ENCODE results near the gene ATF3.
"Not testable (repeated sequence)": the region's sequence is repeated elsewhere in the genome, so short reads cannot be mapped to it uniquely, and the experiment has no call there.

Gene ATF3

DNA sequence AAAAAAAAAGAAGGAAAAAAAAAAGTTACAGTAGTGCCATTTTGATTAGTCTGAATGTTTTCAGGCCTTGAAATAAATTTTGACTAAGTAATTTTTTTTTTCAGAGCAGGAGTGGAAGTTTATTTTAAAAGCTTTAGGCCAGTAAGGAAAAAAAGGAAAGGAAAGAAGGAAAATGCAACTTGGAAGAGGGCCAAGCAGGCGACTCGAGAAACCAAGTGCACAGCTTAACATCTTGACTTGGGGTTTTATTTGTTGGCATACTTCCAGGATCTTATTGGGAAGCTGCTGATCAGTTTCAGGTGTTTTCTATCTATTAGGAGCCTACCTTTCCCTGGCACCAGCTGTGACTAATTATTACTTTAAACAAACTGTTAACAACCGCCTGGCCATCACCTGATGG is 41.7 kb downstream of the ATF3 start:
- H3K27me3 ChIP-seq (ENCODE audit: control insufficient read depth, insufficient read depth, low read length): no peaks in the 10 kb centered on the region
- H3K9me3 ChIP-seq (ENCODE audit: control insufficient read depth, low read depth, low read length): no peaks in the 10 kb centered on the region
- H3K9ac ChIP-seq (ENCODE audit: low read length): no peak overlapping the region
- H3K27ac ChIP-seq (ENCODE audit: low read length): no peak overlapping the region
- H3K4me1 ChIP-seq (ENCODE audit: control insufficient read depth, low read depth, low read length): no peaks in the 10 kb centered on the region
- no peak overlapping the region for H3K4me3 ChIP-seq (ENCODE audit: low read length)
- no peaks in the 10 kb centered on the region for H3K36me3 ChIP-seq (ENCODE audit: control insufficient read depth, low read depth, low read length)

DNA sequence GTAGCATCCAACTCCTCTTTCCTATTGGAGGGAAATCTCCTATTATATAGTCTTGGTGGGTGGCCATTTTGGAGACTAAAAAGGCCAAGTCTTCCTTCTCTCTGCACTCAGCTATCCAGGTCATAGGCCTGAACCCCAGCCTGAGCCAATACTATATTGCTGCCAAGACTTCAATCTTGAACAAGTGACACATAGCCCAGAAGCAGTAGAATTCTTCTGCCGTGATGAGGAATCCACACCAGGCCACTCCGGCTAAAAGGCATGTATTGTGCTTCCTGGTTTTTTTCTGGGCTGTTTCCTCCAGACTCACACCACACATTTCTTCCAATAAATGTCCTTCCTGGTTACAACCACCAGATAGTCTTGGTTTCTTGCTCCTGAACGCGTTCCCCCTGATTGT is 43.0 kb downstream of the ATF3 start:
- Histone ChIP-seq H3K4me1 (ENCODE audit: control insufficient read depth, low read depth, low read length) (no peaks in the 10 kb centered on the region), H3K27ac (ENCODE audit: low read length) (no peak overlapping the region), H3K9ac (ENCODE audit: low read length) (no peak overlapping the region), H3K27me3 (ENCODE audit: control insufficient read depth, insufficient read depth, low read length) (no peaks in the 10 kb centered on the region), H3K36me3 (ENCODE audit: control insufficient read depth, low read depth, low read length) (no peaks in the 10 kb centered on the region), H3K4me3 (ENCODE audit: low read length) (no peak overlapping the region), H3K9me3 (ENCODE audit: control insufficient read depth, low read depth, low read length) (no peaks in the 10 kb centered on the region)

DNA sequence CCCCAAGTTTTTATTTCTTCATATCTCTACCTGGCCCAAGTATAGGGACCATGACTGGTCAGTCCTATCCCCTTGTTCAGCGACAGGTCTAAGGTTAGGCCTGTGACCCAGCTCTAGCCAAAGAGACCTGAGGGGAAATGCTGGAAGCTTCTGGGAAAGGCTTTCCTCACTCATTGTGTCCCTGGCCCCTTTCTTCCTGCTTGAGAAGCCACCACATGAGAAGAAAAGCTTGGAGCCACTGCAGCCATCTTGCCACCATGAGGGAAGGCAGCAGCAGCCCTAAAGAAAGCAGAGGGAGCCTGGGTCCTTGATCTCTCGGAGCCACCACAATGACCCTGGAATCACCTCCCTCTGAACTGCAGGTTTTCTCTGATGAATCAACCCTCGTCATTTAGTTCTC is 43.4 kb downstream of the ATF3 start:
- H3K36me3 ChIP-seq (ENCODE audit: control insufficient read depth, low read depth, low read length): no peaks in the 10 kb centered on the region
- no peaks in the 10 kb centered on the region for H3K27me3 ChIP-seq (ENCODE audit: control insufficient read depth, insufficient read depth, low read length)
- H3K27ac ChIP-seq (ENCODE audit: low read length): no peak overlapping the region
- H3K9ac ChIP-seq (ENCODE audit: low read length): no peak overlapping the region
- H3K4me3 ChIP-seq (ENCODE audit: low read length): no peak overlapping the region
- H3K9me3 ChIP-seq (ENCODE audit: control insufficient read depth, low read depth, low read length): no peaks in the 10 kb centered on the region
- no peaks in the 10 kb centered on the region for H3K4me1 ChIP-seq (ENCODE audit: control insufficient read depth, low read depth, low read length)

DNA sequence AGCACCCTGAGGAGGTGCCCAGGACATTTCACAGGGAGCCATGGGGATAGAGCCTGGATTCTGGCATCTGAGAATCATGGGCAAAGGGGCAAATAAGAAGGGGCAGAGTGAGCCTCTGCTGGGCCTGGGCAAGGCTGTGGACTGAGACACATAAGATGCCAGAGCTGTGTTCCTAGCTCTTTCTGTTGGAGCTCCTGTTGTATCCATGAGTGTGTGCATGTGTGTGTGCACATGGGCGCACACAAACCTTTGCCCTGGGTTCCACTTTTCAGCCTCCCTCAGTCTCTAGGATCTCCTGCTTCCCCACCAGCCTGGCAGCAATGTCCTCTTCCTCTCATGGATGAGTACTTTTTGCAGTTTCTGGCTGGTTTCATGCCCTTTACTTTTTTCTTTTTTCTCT is 44.0 kb downstream of the ATF3 start:
- Histone ChIP-seq H3K9me3 (ENCODE audit: control insufficient read depth, low read depth, low read length) (no peaks in the 10 kb centered on the region), H3K4me1 (ENCODE audit: control insufficient read depth, low read depth, low read length) (no peaks in the 10 kb centered on the region), H3K9ac (ENCODE audit: low read length) (no peak overlapping the region), H3K4me3 (ENCODE audit: low read length) (no peak overlapping the region), H3K36me3 (ENCODE audit: control insufficient read depth, low read depth, low read length) (no peaks in the 10 kb centered on the region), H3K27me3 (ENCODE audit: control insufficient read depth, insufficient read depth, low read length) (no peaks in the 10 kb centered on the region), H3K27ac (ENCODE audit: low read length) (no peak overlapping the region)

DNA sequence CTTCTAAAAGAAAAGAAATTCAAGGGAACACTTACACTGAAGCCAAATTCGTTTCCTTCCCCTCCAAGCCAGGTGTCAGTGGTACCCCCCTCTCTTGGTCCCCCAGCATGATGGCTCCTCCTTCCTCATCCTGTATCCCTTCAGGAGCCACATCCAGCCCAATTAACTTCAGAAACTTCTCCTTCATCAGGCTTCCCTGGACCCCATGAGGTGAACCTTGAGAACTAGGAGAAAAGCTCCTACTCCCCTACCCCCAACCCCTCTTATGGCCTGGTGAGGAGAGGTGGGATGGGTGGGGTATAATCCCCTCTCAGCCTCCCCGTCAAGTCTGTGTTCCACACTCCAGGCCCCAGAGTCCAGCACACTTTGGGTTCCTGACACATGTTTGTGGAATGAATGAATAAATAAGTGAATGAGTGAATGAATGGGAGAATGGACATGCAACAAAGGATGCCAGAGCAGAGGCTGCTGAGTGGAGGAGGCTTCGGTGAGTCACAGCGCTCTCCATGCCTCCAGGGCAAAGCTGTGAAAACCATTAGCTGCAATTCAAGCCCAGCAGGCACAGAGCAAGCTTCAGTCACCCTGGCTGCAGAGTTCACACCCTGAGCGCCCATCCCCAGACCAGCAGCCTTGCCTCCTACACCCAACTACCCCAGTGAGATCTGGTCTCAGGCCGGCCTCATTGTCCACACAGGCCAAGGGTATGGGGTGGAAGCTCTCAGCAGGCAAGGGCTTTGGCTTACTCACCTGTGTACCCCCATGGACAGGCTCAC is 47.3 kb downstream of the ATF3 start:
- Histone ChIP-seq H3K27me3 (ENCODE audit: control insufficient read depth, insufficient read depth, low read length) (no peaks in the 10 kb centered on the region), H3K4me1 (ENCODE audit: control insufficient read depth, low read depth, low read length) (no peaks in the 10 kb centered on the region), H3K27ac (ENCODE audit: low read length) (no peak overlapping the region), H3K4me3 (ENCODE audit: low read length) (no peak overlapping the region), H3K36me3 (ENCODE audit: control insufficient read depth, low read depth, low read length) (no peaks in the 10 kb centered on the region), H3K9ac (ENCODE audit: low read length) (no peak overlapping the region), H3K9me3 (ENCODE audit: control insufficient read depth, low read depth, low read length) (no peaks in the 10 kb centered on the region)

DNA sequence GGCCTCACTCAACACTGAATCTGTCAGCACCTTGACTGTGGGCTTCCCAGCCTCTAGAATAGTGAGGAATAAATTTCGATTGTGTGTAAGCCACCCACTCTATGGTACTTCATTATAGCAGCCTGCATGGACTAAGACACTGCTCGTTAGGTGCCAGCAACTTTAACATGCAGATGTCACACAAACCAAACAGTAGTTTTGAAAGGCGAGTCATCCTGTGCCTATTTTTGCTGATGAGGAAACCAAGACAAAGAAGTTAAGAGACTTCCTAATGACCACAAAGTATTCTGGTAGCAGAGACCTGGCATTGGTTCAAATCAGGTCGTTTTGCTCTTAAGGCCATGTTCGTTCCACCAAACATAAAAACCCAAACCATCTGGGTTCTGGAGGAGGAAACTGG is 48.2 kb downstream of the ATF3 start:
- H3K27ac ChIP-seq (ENCODE audit: low read length): no peak overlapping the region
- no peaks in the 10 kb centered on the region for H3K4me1 ChIP-seq (ENCODE audit: control insufficient read depth, low read depth, low read length)
- no peaks in the 10 kb centered on the region for H3K9me3 ChIP-seq (ENCODE audit: control insufficient read depth, low read depth, low read length)
- no peak overlapping the region for H3K4me3 ChIP-seq (ENCODE audit: low read length)
- H3K9ac ChIP-seq (ENCODE audit: low read length): no peak overlapping the region
- H3K36me3 ChIP-seq (ENCODE audit: control insufficient read depth, low read depth, low read length): no peaks in the 10 kb centered on the region
- no peaks in the 10 kb centered on the region for H3K27me3 ChIP-seq (ENCODE audit: control insufficient read depth, insufficient read depth, low read length)

DNA sequence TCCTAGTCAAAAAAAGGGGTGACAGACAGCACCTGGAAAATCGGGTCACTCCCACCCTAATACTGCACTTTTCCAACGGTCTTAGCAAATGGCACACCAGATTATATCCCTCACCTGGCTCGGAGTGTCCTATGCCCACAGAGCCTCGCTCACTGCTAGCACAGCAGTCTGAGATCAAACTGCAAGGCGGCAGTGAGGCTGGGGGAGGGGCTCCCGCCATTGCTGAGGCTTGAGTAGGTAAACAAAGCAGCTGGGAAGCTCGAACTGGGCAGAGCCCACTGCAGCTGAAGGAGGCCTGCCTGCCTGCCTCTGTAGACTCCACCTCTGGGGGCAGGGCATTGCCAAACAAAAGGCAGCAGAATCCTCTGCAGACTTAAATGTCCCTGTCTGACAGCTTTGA is 49.7 kb downstream of the ATF3 start:
- not testable (repeated sequence) for H3K27me3 ChIP-seq (ENCODE audit: control insufficient read depth, insufficient read depth, low read length); H3K36me3 ChIP-seq (ENCODE audit: control insufficient read depth, low read depth, low read length); H3K27ac ChIP-seq (ENCODE audit: low read length); H3K9me3 ChIP-seq (ENCODE audit: control insufficient read depth, low read depth, low read length); H3K4me3 ChIP-seq (ENCODE audit: low read length); H3K4me1 ChIP-seq (ENCODE audit: control insufficient read depth, low read depth, low read length); H3K9ac ChIP-seq (ENCODE audit: low read length)

DNA sequence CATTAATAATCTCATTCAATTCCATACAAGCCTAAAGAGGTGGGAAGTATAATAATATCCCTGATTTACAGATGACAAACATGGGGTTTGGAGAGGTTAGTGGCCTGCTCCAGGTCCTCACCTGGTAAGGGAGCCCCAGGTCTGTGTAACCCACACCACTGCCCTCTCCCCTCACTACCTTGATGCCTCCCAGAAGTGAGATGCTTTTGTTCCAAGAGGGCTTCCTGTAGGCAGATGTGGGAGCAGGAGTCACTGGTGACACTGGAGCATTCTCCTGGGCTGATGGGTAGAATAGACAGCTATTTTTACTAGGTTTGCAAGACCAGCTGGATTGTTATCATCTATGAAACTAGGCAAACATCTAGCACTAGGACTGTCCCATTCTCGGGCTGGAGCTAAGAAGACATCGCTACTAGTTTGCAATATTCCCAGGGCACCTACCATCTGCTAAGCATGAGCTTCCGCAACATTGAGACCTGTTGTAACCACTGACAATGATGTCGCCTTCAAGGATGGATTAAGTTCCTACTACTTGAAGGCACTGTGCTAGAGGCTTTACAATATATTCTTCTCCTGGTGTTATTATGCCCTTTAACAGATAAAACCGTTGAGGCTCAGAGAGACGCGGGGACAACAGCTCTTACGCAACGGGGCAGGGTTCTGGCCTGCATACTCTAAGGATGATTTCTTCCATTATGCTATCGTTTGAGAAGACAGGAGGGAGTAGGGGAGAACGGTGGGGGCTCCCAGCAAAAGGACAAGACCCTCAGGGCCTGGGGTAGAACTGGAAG is 56.0 kb downstream of the ATF3 start:
- H3K27ac ChIP-seq (ENCODE audit: low read length): no peak overlapping the region
- no peaks in the 10 kb centered on the region for H3K4me1 ChIP-seq (ENCODE audit: control insufficient read depth, low read depth, low read length)
- H3K27me3 ChIP-seq (ENCODE audit: control insufficient read depth, insufficient read depth, low read length): peaks cover 15% of the 10 kb centered on the region
- H3K4me3 ChIP-seq (ENCODE audit: low read length): no peak overlapping the region
- H3K9ac ChIP-seq (ENCODE audit: low read length): no peak overlapping the region
- no peaks in the 10 kb centered on the region for H3K9me3 ChIP-seq (ENCODE audit: control insufficient read depth, low read depth, low read length)
- no peaks in the 10 kb centered on the region for H3K36me3 ChIP-seq (ENCODE audit: control insufficient read depth, low read depth, low read length)

DNA sequence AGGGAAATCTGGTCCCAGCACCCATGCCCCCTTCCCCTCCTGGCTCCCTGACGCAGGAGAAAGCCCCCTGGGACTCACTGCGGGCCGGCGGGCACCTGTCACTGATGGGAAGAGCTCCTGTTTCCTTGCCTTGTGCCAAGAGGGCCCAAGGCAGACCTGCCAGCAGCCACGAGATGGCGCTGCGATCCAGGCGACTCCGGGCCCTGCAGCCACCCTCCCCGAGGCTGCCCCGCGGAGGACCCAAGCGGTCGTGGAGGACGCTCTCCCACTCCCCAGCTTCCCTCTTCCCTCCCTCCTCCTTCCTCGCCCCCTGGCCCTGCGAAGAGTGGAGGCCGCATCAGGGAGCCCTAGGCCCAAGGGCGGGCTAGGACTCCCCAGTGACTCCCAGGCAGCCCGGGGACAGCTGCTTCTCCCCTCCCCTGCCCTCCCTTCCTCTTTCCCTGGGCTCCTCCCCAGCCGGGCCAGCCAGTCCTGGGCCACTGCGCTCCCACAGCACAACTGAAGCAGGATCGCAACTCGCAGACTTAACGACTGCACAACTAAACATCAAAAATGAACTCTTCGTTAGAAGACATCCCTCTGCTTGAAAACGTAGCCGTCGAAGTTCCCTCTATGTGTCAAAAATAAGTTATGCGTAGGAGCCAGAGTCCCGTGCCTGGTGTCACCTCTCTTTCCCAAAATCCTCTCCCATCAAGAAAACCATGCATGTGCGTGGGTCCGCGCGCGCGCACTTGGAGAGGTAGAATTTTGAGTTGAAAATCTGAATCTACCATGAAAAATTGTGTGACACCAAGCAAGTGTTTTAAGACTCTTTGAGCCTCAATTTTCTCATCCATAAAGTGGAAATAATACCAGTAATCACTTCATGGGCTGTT is 56.9 kb downstream of the ATF3 start:
- H3K36me3 ChIP-seq (ENCODE audit: control insufficient read depth, low read depth, low read length): no peaks in the 10 kb centered on the region
- no peaks in the 10 kb centered on the region for H3K9me3 ChIP-seq (ENCODE audit: control insufficient read depth, low read depth, low read length)
- no peak overlapping the region for H3K27ac ChIP-seq (ENCODE audit: low read length)
- H3K9ac ChIP-seq (ENCODE audit: low read length): peak overlapping the region; percentile 34
- peaks cover 15% of the 10 kb centered on the region for H3K27me3 ChIP-seq (ENCODE audit: control insufficient read depth, insufficient read depth, low read length)
- no peaks in the 10 kb centered on the region for H3K4me1 ChIP-seq (ENCODE audit: control insufficient read depth, low read depth, low read length)
- peak overlapping the region; percentile 63 for H3K4me3 ChIP-seq (ENCODE audit: low read length)

DNA sequence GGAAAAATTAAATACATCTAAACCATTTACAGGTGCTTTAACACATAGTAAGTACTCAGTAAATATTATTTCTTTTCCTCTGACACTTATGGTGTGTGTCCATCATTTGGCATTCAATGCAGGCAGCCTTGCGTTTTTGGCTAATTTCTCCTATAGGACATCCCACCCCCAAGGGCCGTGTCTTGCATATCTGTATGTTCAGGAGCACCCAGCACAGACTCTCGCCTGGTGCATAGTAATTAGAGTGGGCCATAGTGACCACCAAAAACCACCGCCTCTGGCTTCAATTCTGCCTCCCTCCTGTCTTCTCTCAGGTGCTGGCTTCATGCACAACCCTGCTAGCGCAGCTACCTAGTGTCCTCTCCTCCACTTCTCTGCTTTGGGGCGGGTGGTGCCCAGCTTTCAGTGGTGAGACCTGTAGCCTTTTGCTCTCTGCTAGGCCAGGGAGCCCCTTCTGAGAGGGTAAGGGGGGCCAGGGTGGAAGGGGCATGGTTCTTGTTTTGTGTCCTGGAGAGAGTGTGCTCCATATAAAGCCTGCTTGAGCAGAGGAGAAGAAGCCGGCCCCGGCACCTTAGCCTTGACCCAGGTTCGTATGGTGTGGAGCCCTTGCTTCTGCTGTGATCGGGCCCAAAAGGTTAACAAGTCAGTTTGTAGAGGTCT is 57.7 kb downstream of the ATF3 start:
- no peaks in the 10 kb centered on the region for H3K9me3 ChIP-seq (ENCODE audit: control insufficient read depth, low read depth, low read length)
- no peak overlapping the region for H3K9ac ChIP-seq (ENCODE audit: low read length)
- H3K4me1 ChIP-seq (ENCODE audit: control insufficient read depth, low read depth, low read length): no peaks in the 10 kb centered on the region
- no peak overlapping the region for H3K27ac ChIP-seq (ENCODE audit: low read length)
- peaks cover 15% of the 10 kb centered on the region for H3K27me3 ChIP-seq (ENCODE audit: control insufficient read depth, insufficient read depth, low read length)
- no peaks in the 10 kb centered on the region for H3K36me3 ChIP-seq (ENCODE audit: control insufficient read depth, low read depth, low read length)
- no peak overlapping the region for H3K4me3 ChIP-seq (ENCODE audit: low read length)
